ENCODE data around the gene PBX1. TPM values are rescaled to one million over a fixed set of nuclear protein-coding genes. Genes with fewer than 3 reads are reported as not detected.

PBX1 gene
- total RNA-seq, 1 donor from 2014 or later: 257 TPM

- peaks cover 68% of the 10 kb centered on the region for H3K36me3 Mint-ChIP-seq
Measured at GRCh38 chr1:164846731-164847691, 288.0 kb downstream of the PBX1 start.

GRCh38 chr1:164853146-164853545 is 294.2 kb downstream of the PBX1 start:
- H3K36me3 Mint-ChIP-seq: peaks cover 25% of the 10 kb centered on the region
- H3K9me3 Mint-ChIP-seq: peaks cover 8% of the 10 kb centered on the region
- H3K27ac Mint-ChIP-seq: peak overlapping the region; percentile 25
- DNase-seq (ENCODE audit: extremely low spot score, unreplicated experiment): no peak
- H3K4me1 Mint-ChIP-seq (ENCODE audit: unreplicated experiment): peaks cover 37% of the 10 kb centered on the region
- H3K27me3 Mint-ChIP-seq: no peaks in the 10 kb centered on the region
- no peak for TF ChIP-seq CTCF (conservative IDR thresholded peaks at IDR 0.05)
- H3K4me3 Mint-ChIP-seq: no peak overlapping the region

More at GRCh38 chr1:164846731-164847691, 288.0 kb downstream of the PBX1 start:
- no peaks in the 10 kb centered on the region for H3K9me3 Mint-ChIP-seq
- no peak for DNase-seq (ENCODE audit: extremely low spot score, unreplicated experiment)
- no peaks in the 10 kb centered on the region for H3K27me3 Mint-ChIP-seq
- no peak for TF ChIP-seq CTCF (conservative IDR thresholded peaks at IDR 0.05)
- no peak overlapping the region for H3K27ac Mint-ChIP-seq
- H3K4me3 Mint-ChIP-seq: no peak overlapping the region
- H3K4me1 Mint-ChIP-seq (ENCODE audit: unreplicated experiment): peaks cover 31% of the 10 kb centered on the region

- Mint-ChIP-seq H3K27ac (peak overlapping the region; percentile 63), H3K36me3 (peaks cover 9% of the 10 kb centered on the region), H3K4me1 (ENCODE audit: unreplicated experiment) (peaks cover 29% of the 10 kb centered on the region), H3K4me3 (no peak overlapping the region), H3K27me3 (no peaks in the 10 kb centered on the region), H3K9me3 (peaks cover 8% of the 10 kb centered on the region)
- no peak for DNase-seq (ENCODE audit: extremely low spot score, unreplicated experiment)
- no peak for TF ChIP-seq CTCF (conservative IDR thresholded peaks at IDR 0.05)
Measured at GRCh38 chr1:164855716-164856329, 296.8 kb downstream of the PBX1 start.

GRCh38 chr1:164856381-164856780 is 297.4 kb downstream of the PBX1 start:
- Mint-ChIP-seq H3K27me3 (no peaks in the 10 kb centered on the region), H3K4me3 (no peak overlapping the region), H3K9me3 (peaks cover 8% of the 10 kb centered on the region), H3K27ac (peak overlapping the region; percentile 63), H3K4me1 (ENCODE audit: unreplicated experiment) (peaks cover 29% of the 10 kb centered on the region), H3K36me3 (peaks cover 9% of the 10 kb centered on the region)
- TF ChIP-seq CTCF (conservative IDR thresholded peaks at IDR 0.05): no peak
- DNase-seq (ENCODE audit: extremely low spot score, unreplicated experiment): no peak

- Mint-ChIP-seq H3K9me3 (peaks cover 5% of the 10 kb centered on the region), H3K27ac (peak overlapping the region; percentile 78), H3K27me3 (no peaks in the 10 kb centered on the region), H3K36me3 (no peaks in the 10 kb centered on the region), H3K4me3 (no peak overlapping the region), H3K4me1 (ENCODE audit: unreplicated experiment) (peaks cover 30% of the 10 kb centered on the region)
- no peak for TF ChIP-seq CTCF (conservative IDR thresholded peaks at IDR 0.05)
- DNase-seq (ENCODE audit: extremely low spot score, unreplicated experiment): no peak
Measured at GRCh38 chr1:164857439-164857838, 298.5 kb downstream of the PBX1 start.
